Cerebellar cortex (tissue), 1 donor: ENCODE data around the gene NEU2.
"Not testable (repeated sequence)": the region's sequence is repeated elsewhere in the genome, so short reads cannot be mapped to it uniquely, and the experiment has no call there.

ENCODE experiments used
- DNase-seq: peaks from one replicate; pipeline ENCODE4 v3.0.0-alpha.2; 2015; ENCODE audit warnings: low spot score

NEU2 gene

GRCh38 chr2:233010569-233011267 lies 21.8 kb upstream of the NEU2 start:
- no peak for DNase-seq

DNA sequence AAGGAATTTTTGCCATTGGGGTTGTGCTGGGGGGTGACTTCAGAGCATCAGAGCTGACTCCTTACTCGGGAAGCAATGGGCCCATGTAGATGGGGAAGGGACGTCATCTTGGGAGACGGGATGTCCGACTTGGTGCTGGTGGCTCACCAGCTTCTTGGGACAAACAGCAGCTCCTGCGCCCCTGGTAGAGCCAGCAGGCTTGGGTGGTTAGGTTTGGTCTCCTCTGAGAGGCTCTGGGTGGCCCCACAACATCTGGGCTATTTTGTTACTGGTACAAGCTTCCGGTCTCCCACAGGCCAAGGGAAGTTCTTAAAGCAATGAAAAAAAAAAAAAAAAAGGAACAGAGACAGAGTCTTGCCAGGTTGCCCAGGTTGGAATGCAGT lies 21.2 kb upstream of the NEU2 start:
- no peak for DNase-seq

GRCh38 chr2:233011702-233012131 lies 20.8 kb upstream of the NEU2 start:
- no peak for DNase-seq

DNA sequence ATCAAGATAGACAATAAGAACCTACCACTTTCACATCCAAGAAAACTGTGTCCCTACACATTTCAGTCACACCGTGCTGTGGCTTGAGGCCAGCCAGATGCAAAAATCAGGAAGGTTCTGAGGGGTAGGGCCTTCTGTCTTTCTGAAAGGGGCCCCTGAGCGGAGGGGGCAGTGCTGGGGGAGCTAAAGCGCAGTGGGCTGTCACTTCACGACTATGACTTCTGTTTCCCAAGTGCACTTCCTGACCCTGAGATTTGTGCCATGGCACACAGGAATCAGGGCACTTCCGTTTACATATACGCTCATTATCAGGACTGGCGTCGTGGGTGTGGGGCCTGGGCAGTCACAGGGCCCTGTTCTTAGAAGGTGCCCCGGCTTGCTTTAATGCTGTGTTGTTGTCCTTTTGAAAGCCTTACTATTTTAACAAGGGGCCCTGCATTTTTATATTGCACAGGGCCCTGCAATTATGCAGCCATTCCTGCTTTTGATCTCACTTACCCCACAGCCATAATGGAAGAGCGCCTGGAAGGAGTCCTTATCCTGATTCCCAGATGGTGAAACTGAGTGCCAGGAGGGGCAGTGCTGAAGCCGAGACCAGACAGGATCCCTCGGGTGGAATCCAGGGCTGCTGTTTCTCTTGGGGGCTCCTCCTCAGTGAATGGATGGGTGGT lies 20.0 kb upstream of the NEU2 start:
- no peak for DNase-seq

GRCh38 chr2:233013027-233013461 lies 19.4 kb upstream of the NEU2 start, which contains the start of gene NGEF:
Gene NGEF, minus strand, starts transcription at chr2:233013256. Its CDS starts 38,366 bp downstream, at chr2:232974890.
- DNase-seq, result no peak

DNA sequence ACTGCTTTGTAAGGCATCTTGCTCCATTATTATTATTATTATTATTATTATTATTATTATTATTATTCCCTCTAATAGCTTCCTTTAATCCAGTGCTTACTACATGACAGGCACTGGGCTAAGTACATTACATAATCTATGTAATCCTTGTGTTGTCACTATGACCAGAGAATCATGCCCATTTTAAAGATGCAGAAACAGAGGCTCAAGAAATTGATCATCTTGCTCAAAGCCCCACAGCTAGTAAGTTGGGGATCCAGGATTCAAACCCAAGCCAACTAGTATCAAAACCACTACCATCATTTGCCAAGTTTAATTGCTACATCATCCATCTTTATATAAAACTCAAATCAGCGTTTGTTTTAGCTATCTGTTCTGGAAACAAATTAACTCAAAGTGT lies 18.8 kb upstream of the NEU2 start:
- DNase-seq, result no peak

GRCh38 chr2:233015019-233015645 lies 17.3 kb upstream of the NEU2 start:
- no peak for DNase-seq

GRCh38 chr2:233017947-233018346 lies 14.5 kb upstream of the NEU2 start:
- no peak for DNase-seq

DNA sequence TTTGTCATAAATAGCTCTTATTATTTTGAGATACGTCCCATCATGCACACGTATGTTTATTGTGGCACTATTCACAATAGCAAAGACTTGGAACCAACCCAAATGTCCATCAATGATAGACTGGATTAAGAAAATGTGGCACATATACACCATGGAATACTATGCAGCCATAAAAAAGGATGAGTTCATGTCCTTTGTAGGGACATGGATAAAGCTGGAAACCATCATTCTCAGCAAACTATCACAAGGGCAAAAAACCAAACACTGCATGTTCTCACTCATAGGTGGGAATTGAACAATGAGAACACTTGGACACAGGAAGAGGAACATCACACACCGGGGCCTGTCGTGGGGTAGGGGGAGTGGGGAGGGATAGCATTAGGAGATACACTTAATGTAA lies 12.9 kb upstream of the NEU2 start:
- not testable (repeated sequence) for DNase-seq

- no peak for DNase-seq
Observed at GRCh38 chr2:233020454-233020853, 12.0 kb upstream of the NEU2 start.

- no peak for DNase-seq
Observed at GRCh38 chr2:233021771-233022170, 10.7 kb upstream of the NEU2 start.

- DNase-seq, result no peak
Observed at GRCh38 chr2:233022561-233022960, 9.9 kb upstream of the NEU2 start.

GRCh38 chr2:233023007-233023760 lies 9.3 kb upstream of the NEU2 start:
- DNase-seq, result no peak

GRCh38 chr2:233023761-233024410 lies 8.6 kb upstream of the NEU2 start:
- DNase-seq, result no peak

GRCh38 chr2:233025706-233026105 lies 6.8 kb upstream of the NEU2 start:
- no peak for DNase-seq

GRCh38 chr2:233026198-233026813 lies 6.2 kb upstream of the NEU2 start:
- DNase-seq, result no peak

GRCh38 chr2:233029321-233029720 lies 3.2 kb upstream of the NEU2 start:
- DNase-seq, result no peak

GRCh38 chr2:233031556-233032500 lies 644 bp upstream of the NEU2 start:
- no peak for DNase-seq

- no peak for DNase-seq
Observed at GRCh38 chr2:233033672-233034071, 1.2 kb downstream of the NEU2 start.
